ENCODE results near the gene FGD2.

The FGD2 gene
- 1.1 to 2.7 (median 1.2) reads per million in 4 donors for total RNA-seq

GRCh38 chr6:37005061-37005810 lies at the start of gene FGD2:
FGD2 (plus strand) TSS chr6:37005655; CDS start chr6:37005818, 163 bp downstream.
- no peak for DNase-seq

GRCh38 chr6:36955671-36956445 lies 49.6 kb upstream of the FGD2 start:
- DNase-seq: no peak

GRCh38 chr6:36956446-36956820 lies 49.0 kb upstream of the FGD2 start:
- no peak for DNase-seq

- DNase-seq: no peak
Measured at GRCh38 chr6:36957773-36958271, 47.6 kb upstream of the FGD2 start.

GRCh38 chr6:36958775-36959554 lies 46.5 kb upstream of the FGD2 start:
- no peak for DNase-seq

GRCh38 chr6:36959555-36960250 lies 45.8 kb upstream of the FGD2 start:
- DNase-seq: no peak

GRCh38 chr6:36961441-36962435 lies 43.7 kb upstream of the FGD2 start:
- DNase-seq: no peak

- peak; percentile 54 to 86 (median 69) for DNase-seq
Measured at GRCh38 chr6:36962874-36963273, 42.6 kb upstream of the FGD2 start.

GRCh38 chr6:36963451-36964290 lies 41.8 kb upstream of the FGD2 start:
- DNase-seq: peak in 2 of 5 donors; percentile 26 to 38

GRCh38 chr6:36964349-36964748 lies 41.1 kb upstream of the FGD2 start:
- no peak for DNase-seq

GRCh38 chr6:36964908-36965307 lies 40.5 kb upstream of the FGD2 start:
- DNase-seq: no peak

GRCh38 chr6:36967301-36967700 lies 38.2 kb upstream of the FGD2 start:
- no peak for DNase-seq

- no peak for DNase-seq
Measured at GRCh38 chr6:36967757-36968156, 37.7 kb upstream of the FGD2 start.

GRCh38 chr6:36968266-36968977 lies 37.0 kb upstream of the FGD2 start:
- no peak for DNase-seq

- DNase-seq: no peak
Measured at GRCh38 chr6:36969240-36969691, 36.2 kb upstream of the FGD2 start.

- no peak for DNase-seq
Measured at GRCh38 chr6:36969988-36970891, 35.2 kb upstream of the FGD2 start.

GRCh38 chr6:36970892-36971842 lies 34.3 kb upstream of the FGD2 start:
- DNase-seq: no peak
